Activated gamma-delta T cell treated with anti-CD3 and anti-CD28 coated beads, Interleukin-2, amount 50 U/mL, for 16 hours (primary cell): ENCODE measurements around the gene GABRP.

Source experiments
- DNase-seq: peaks from one replicate; pipeline ENCODE4 v3.0.0-alpha.2; 2020; ENCODE audit warnings: low read depth

GABRP gene

DNA sequence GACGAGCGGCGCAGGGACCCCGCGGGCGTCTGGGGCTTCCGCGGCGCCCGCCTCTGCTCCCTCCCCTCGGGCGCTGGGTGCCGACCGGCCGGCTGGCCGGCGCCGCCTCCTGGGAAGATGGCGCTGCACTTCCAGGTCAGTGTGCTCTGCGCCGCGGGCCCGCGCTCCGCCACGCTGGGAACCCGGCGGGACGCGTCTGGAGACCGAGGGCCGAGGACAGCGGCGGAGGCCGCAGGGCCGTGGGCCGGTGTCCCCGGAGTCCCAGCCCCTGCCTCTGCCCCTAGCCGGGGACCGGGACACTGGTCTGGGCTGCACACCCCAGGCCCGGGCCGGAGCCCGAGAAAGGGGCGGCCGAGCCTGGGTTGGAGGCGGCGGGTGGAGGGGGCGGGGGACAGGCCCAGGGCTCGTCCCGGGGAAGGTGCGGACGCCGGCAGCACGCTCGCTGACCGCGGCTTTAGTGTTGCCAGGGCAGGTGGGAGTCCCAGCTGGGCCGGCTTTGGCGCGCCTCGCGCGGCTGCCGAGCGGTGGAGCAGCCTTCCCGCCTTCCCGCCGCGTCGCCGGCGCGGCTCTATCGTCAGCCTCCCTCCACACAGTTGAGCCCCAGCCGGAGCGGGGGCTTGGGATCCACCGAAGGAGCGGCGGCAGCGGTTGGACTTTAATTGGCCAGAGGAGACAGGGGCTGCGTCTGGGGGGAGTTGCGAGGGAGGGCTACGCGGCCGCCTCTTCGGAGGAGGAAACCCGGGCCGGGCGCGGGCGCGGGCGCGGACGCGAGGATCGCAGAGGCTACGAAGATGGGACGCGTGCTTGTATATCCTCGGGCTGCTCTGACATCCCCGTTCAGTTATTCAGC lies 78.6 kb downstream of the GABRP start, which contains the start of gene RANBP17:
RANBP17 (plus strand) TSS at position 102 of the 850 bp plus-strand sequence.
- no peak for DNase-seq

DNA sequence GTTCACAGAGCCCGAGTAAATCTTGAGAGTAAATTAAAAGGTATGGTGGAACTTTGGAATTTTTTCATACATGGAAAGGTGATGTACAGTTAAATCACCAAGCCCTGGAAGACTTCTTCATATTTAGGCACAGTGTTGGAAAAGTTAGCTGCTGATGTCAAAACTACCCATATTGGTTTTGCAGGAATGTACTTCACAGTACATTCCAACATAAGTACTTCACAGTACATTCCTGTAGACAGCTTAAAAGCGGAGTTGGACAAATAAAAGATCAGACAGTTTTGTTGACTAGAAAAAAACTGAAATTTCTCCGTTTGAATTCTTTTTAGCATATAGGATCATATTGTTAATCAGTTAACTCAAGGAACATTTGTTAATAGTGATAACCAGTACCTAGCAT lies 80.1 kb downstream of the GABRP start:
- DNase-seq, result no peak
